ENCODE measurements around the gene CCDC15. TPM values are rescaled to one million over a fixed set of nuclear protein-coding genes. Genes with fewer than 3 reads are reported as not detected.

CCDC15 gene
- total RNA-seq, 1 experiment from 2014 or later: 4.0 TPM

- no peaks in the 10 kb centered on the region for H3K4me1 Mint-ChIP-seq (ENCODE audit: low read depth, unreplicated experiment)
- intact Hi-C loops (cut with micrococcal nuclease; ENCODE audit: unreplicated experiment): no loop called here
- Histone ChIP-seq H3K4me1 (no peaks in the 10 kb centered on the region), H3K9me3 (no peaks in the 10 kb centered on the region), H3K27me3 (replicated peaks; ENCODE audit: control insufficient read depth, insufficient read depth, low read length) (no peaks in the 10 kb centered on the region), H3K36me3 (ENCODE audit: control insufficient read depth, insufficient read depth, low read length) (no peaks in the 10 kb centered on the region), H3K4me3 (ENCODE audit: low read depth, low read length) (no peak overlapping the region)
- ChIA-PET CTCF (no interaction called here), POLR2A (no interaction called here)
- no peak overlapping the region for H3K4me3 Mint-ChIP-seq (ENCODE audit: unreplicated experiment)
- peaks cover 9% of the 10 kb centered on the region for H3K9me3 Mint-ChIP-seq (ENCODE audit: unreplicated experiment)
- H3K27ac Mint-ChIP-seq (ENCODE audit: unreplicated experiment): no peak overlapping the region
- DNase-seq: no peak
- no TSS peak for BruUV-seq (replicated peaks)
- no peak for TF ChIP-seq CTCF (IDR thresholded peaks at IDR 0.05; ENCODE audit: insufficient read depth in 1 of 2, low read depth in 1 of 2, low read length in 1 of 2, severe bottlenecking in 1 of 2, unreplicated experiment in 1 of 2)
- H3K27me3 Mint-ChIP-seq (ENCODE audit: insufficient read depth, unreplicated experiment): peaks cover 8% of the 10 kb centered on the region
- no peaks in the 10 kb centered on the region for H3K36me3 Mint-ChIP-seq (ENCODE audit: insufficient read depth, unreplicated experiment)
Observed at GRCh38 chr11:124943741-124944140, 10.3 kb upstream of the CCDC15 start.

GRCh38 chr11:124944565-124944964, 9.4 kb upstream of the CCDC15 start:
- ChIA-PET POLR2A (no interaction called here), CTCF (no interaction called here)
- no peaks in the 10 kb centered on the region for H3K4me1 Mint-ChIP-seq (ENCODE audit: low read depth, unreplicated experiment)
- H3K9me3 Mint-ChIP-seq (ENCODE audit: unreplicated experiment): peaks cover 13% of the 10 kb centered on the region
- no peak for DNase-seq
- H3K27me3 ChIP-seq (replicated peaks; ENCODE audit: control insufficient read depth, insufficient read depth, low read length): no peaks in the 10 kb centered on the region
- H3K36me3 ChIP-seq (ENCODE audit: control insufficient read depth, insufficient read depth, low read length): no peaks in the 10 kb centered on the region
- intact Hi-C loops (cut with micrococcal nuclease; ENCODE audit: unreplicated experiment): no loop called here
- H3K4me3 ChIP-seq (ENCODE audit: low read depth, low read length): no peak overlapping the region
- H3K9me3 ChIP-seq: no peaks in the 10 kb centered on the region
- no peak overlapping the region for H3K27ac Mint-ChIP-seq (ENCODE audit: unreplicated experiment)
- TF ChIP-seq CTCF (IDR thresholded peaks at IDR 0.05; ENCODE audit: insufficient read depth in 1 of 2, low read depth in 1 of 2, low read length in 1 of 2, severe bottlenecking in 1 of 2, unreplicated experiment in 1 of 2): no peak
- H3K4me1 ChIP-seq: no peaks in the 10 kb centered on the region
- BruUV-seq (replicated peaks): no TSS peak
- H3K27me3 Mint-ChIP-seq (ENCODE audit: insufficient read depth, unreplicated experiment): peaks cover 9% of the 10 kb centered on the region
- no peak overlapping the region for H3K4me3 Mint-ChIP-seq (ENCODE audit: unreplicated experiment)
- no peaks in the 10 kb centered on the region for H3K36me3 Mint-ChIP-seq (ENCODE audit: insufficient read depth, unreplicated experiment)

- H3K4me3 ChIP-seq (ENCODE audit: low read depth, low read length): no peak overlapping the region
- TF ChIP-seq CTCF (IDR thresholded peaks at IDR 0.05; ENCODE audit: insufficient read depth in 1 of 2, low read depth in 1 of 2, low read length in 1 of 2, severe bottlenecking in 1 of 2, unreplicated experiment in 1 of 2): no peak
- no peak for DNase-seq
- no TSS peak for BruUV-seq (replicated peaks)
- ChIA-PET CTCF (no interaction called here), POLR2A (no interaction called here)
- Mint-ChIP-seq H3K4me1 (ENCODE audit: low read depth, unreplicated experiment) (no peaks in the 10 kb centered on the region), H3K27ac (ENCODE audit: unreplicated experiment) (no peak overlapping the region), H3K36me3 (ENCODE audit: insufficient read depth, unreplicated experiment) (no peaks in the 10 kb centered on the region), H3K27me3 (ENCODE audit: insufficient read depth, unreplicated experiment) (peaks cover 9% of the 10 kb centered on the region), H3K9me3 (ENCODE audit: unreplicated experiment) (peaks cover 13% of the 10 kb centered on the region), H3K4me3 (ENCODE audit: unreplicated experiment) (no peak overlapping the region)
- H3K27me3 ChIP-seq (replicated peaks; ENCODE audit: control insufficient read depth, insufficient read depth, low read length): no peaks in the 10 kb centered on the region
- H3K36me3 ChIP-seq (ENCODE audit: control insufficient read depth, insufficient read depth, low read length): no peaks in the 10 kb centered on the region
- no peaks in the 10 kb centered on the region for H3K9me3 ChIP-seq
- intact Hi-C loops (cut with micrococcal nuclease; ENCODE audit: unreplicated experiment): no loop called here
- no peaks in the 10 kb centered on the region for H3K4me1 ChIP-seq
Observed at GRCh38 chr11:124945826-124946225, 8.2 kb upstream of the CCDC15 start.

All from Caco-2 (cell line).